Islet precursor cell (in vitro differentiated cells): ENCODE measurements around the gene LRRC19.

Experiments used
- DNase-seq: peaks from one replicate; pipeline ENCODE4 v3.0.0-alpha.2; 2018

LRRC19 gene

DNA sequence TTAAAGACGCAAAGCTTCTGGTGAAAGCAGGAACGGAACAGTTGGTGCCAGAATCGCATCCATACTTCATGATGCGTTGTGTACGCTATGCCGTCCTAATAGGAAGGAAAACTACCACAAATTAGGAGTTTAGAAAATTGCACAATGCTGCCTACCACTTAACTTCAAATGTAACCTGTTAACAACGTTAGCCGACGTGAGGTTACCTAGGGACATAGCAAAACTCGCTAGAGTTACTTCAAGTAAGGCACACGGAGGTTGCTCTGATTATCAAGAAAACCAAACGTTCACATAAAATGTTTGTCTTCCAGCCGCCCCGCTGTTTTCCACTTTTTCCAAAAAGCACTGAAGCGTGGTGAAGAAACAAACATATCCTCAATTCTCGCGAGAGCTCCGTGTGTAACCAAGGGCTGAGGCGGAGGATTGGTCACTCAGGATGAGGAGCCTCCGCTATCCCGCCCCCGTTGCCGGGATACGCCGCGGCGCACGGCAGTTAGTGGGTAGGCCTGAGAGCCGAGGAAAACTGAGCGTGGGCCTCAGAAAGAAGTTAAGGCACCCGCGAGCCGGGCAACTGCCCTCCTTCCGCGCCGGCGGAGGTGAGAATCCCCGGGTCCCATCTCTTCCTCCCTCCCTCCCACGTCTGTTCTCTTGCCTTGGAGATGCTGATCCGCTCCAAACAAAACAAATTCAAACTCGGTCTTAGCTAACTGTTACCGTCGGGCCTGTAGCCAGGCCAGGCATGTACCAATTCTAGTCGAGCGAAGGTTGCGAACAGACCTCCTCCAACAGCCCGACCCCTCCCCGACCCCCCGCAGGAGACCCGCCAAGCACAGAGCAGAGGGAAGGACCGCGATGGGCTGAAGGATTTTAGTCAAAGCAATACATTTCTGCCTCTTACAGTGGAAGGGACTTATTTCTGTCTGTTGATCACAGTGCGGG lies 49.3 kb downstream of the LRRC19 start, which contains the start of gene IFT74:
Gene IFT74 (plus strand): TSS at position 492 of the 939 bp plus-strand sequence. CDS start 5,556 bp downstream, outside the sequence.
- DNase-seq: peak; percentile 98

DNA sequence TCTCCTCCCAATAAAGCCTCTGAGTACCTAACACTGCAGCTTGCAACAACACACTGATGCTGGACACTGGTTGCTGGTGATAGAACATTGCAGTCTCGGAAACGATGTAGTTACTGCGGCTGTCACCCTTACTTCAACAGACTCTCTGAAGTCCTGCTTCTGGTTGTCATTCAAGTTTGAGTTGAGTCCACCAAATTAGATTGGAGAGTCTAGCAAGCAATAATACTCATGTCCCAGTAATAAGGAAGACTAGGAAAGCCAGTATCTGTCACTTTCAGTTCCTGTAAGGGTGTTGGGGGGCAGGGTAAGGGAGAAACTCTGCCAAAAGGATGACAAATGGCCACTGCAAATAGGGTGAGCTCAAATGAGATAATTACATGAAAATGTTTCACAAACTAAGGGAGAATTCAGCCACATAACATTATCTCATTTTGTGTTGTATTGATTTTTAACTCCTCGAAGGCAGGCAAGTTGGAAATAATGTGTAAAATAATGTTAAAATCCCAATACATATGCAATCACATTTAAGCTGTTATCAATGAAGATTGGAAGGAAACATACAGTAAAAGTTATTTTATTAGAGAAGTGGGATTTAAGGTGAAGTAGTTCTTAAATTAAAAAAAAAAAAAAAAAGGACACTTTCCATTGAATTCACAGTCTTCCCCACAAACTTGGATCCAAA lies 50.1 kb downstream of the LRRC19 start:
- no peak for DNase-seq

- DNase-seq: no peak
Measured at GRCh38 chr9:26954050-26954508, 51.4 kb downstream of the LRRC19 start.

DNA sequence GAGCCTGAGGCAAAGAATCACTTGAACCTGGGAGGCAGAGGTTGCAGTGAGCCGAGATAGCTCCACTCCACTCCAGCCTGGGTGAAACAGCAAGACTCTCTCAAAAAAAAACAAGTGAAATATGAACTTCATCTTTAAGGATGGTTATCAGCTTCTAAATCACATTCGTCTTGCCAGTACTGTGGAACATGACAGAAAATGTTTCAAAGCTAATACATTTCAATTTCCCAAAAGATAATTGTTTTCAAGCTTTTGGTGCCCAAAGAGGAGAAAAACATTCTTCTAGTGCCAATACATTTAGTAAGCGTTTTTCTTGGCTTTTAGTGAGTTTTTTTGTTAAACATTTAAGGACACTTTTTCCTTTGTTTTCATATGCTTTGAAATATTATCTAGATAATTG lies 53.7 kb downstream of the LRRC19 start:
- no peak for DNase-seq

- DNase-seq: no peak
Measured at GRCh38 chr9:26950521-26950920, 55.0 kb downstream of the LRRC19 start.

DNA sequence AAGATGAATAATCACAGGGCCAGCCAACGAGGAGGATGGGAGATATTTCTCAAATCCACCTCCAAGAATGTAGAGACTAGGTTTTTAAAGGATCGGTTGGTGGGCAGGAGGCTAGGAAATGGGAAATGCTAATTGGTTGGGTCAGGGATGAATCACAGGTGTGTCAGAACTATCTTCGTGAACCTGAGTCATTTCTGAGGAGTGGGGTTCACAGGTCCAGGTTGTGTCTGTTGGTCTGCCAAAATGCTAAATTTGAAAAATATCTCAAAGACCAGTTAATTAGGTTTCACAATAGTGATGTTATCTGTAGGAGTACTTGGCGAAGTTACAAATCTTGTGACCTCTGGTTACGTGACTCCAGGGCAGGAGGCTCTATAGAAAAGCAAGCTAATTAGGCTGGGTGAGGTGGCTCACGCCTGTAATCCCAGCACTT lies 55.8 kb downstream of the LRRC19 start:
- peak; percentile 59 for DNase-seq

- no peak for DNase-seq
Measured at GRCh38 chr9:26947736-26948135, 57.7 kb downstream of the LRRC19 start.

DNA sequence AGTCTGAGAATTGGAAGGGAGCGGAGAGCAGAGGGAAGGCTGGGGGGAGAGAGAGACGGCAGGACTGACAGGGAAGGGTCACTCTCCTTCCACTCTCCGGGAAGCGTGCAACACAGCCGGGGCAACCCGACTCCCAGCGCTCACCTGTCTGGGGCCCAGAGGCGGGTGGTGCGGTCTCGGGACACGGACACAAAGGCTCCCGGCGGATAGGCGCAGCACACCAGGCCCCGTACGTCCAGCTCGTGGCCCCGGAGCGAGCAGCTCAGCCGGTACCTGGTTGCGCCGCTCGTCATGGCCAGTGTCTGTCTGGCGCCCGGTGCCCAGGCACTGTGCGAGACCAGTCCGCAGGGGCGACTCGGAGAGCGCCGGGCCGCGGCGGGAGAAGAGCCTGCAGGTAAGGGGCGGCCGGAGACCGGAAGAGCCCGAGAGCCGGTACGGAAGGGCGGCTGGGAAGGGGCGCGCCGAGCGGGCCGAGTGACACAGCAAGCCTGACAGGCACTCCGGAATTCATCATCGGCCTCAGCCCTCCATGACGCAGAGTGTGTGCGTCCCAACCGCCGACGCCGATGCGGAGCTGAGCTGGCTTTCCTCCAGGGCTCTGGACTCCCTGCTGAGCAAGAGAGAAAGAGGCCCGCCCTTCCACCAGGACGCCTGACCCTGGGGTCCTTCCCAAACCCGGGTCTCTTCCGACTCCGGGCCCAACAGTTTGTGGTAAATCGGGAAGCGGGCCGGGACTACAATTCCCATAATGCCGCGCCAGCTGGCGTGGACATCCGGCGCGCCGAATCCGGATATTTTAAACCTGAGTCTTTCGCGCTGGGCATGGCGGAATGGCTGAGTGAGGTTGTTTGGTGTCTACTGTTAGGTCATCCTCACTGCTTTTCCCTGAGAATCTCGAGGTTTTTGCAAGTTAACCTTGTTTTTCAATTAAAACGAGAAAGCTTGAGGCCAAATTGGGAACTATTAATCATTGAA lies 58.4 kb downstream of the LRRC19 start, which contains the start of gene PLAA:
Gene PLAA (minus strand): TSS at position 490 of the 975 bp plus-strand sequence. CDS start 197 bp downstream, at position 293.
- peak; percentile 94 for DNase-seq

DNA sequence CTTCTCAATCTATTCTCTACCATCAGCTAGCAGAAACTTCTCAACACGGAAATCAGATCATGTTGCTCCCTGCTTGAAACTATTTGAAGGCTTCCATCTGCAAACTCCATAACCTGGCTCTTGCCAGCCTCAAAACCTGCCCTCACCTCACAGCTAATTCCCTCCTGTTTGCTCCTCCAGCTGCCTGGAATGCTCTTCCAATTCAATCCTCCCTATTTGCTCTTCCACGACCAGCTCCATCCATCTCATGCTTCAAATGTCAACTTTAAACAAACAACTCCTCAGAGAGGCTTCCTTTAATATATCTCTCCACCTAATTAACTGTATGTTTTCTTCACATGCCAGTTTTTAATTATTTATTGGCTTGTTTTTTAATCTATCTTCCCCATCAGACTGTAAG lies 59.9 kb downstream of the LRRC19 start:
- no peak for DNase-seq
